Endothelial cell of umbilical vein (primary cell): Measurements from ENCODE around the gene TBC1D4. TPM values are rescaled to one million over a fixed set of nuclear protein-coding genes. Genes with fewer than 3 reads are reported as not detected.

Experiments used
- BruUV-seq: library from RNA; stranded (reverse); fragments of 400-500 nt; replicated peaks from 2 replicates; lab custom pipeline; 2021; lab: Mats Ljungman, UMichigan
- CTCF ChIA-PET: fragments of 300-600, 350-600 bp; sonication (Branson Sonifier 250); formaldehyde crosslinking; loops from one replicate; lab custom pipeline; 2021; ENCODE audit warnings: antibody characterized with exemption, inconsistent platforms; lab: Charles Lee
- POLR2A ChIA-PET: fragments of 300-600, 350-600 bp; sonication (Branson Sonifier 250); formaldehyde crosslinking; loops from one replicate; lab custom pipeline; 2021; ENCODE audit warnings: antibody characterized with exemption, inconsistent platforms; lab: Charles Lee
- DNase-seq: peaks from one replicate; pipeline ENCODE4 v3.0.0-alpha.2; 2011; ENCODE audit warnings: low read depth, low spot score
- FAIRE-seq: peaks from 2 replicates; lab custom pipeline; 2011; peaks lifted over from hg19 to GRCh38; lab: Jason Lieb, UNC
- H2AFZ ChIP-seq: 2 replicates; pipeline ENCODE4 v1.6.0; 2012; ENCODE audit warnings: low read depth, low read length, control low read depth, inconsistent platforms
- H3K27ac ChIP-seq: 2 replicates; pipeline ENCODE4 v1.5.1; 2011; ENCODE audit warnings: low read depth, mild to moderate bottlenecking, control low read depth, low read length, moderate library complexity; ENCODE audit not compliant: insufficient read depth
- H3K27me3 ChIP-seq, 2 experiments: 2 replicates each; pipeline versions ENCODE4 v1.6.0 to v1.6.1; 2011; ENCODE audit warnings: low read length in 2 of 2, mixed read lengths in 1 of 2; ENCODE audit not compliant: control insufficient read depth in 2 of 2, insufficient read depth in 2 of 2
- H3K36me3 ChIP-seq, 2 experiments: 2 replicates in 1 of 2; 3 replicates in 1 of 2; pipeline ENCODE4 v1.5.1; 2011; ENCODE audit warnings: low read length in 2 of 2, mild to moderate bottlenecking in 1 of 2, moderate library complexity in 1 of 2; ENCODE audit not compliant: control insufficient read depth in 2 of 2, insufficient read depth in 2 of 2; ENCODE audit errors: extremely low read depth in 1 of 2
- H3K4me1 ChIP-seq: 3 replicates; pipeline ENCODE4 v1.5.1; 2011; ENCODE audit warnings: mild to moderate bottlenecking, low read length; ENCODE audit not compliant: control insufficient read depth, insufficient read depth; ENCODE audit errors: extremely low read depth
- H3K4me2 ChIP-seq: 2 replicates; pipeline ENCODE4 v1.6.1; 2011; ENCODE audit warnings: low read length, control low read depth, mixed read lengths; ENCODE audit not compliant: insufficient read depth
- H3K4me3 ChIP-seq, 3 experiments: fragments of 200-600 bp in 1 of 3; sonication (generic), shearing (Covaris generic) in 1 of 3; replicated peaks in 1 of 3; 2 replicates each; pipeline ENCODE4 v1.5.1; 2011 to 2016; ENCODE audit warnings: control low read depth in 3 of 3, low read length in 3 of 3, mild to moderate bottlenecking in 2 of 3, inconsistent platforms in 1 of 3, low read depth in 1 of 3, moderate library complexity in 1 of 3; ENCODE audit not compliant: insufficient read depth in 1 of 3
- H3K79me2 ChIP-seq: 2 replicates; pipeline ENCODE4 v1.6.0; 2012; ENCODE audit warnings: low read length, inconsistent platforms; ENCODE audit not compliant: control insufficient read depth, insufficient read depth
- H3K9ac ChIP-seq: replicated peaks from 2 replicates; pipeline ENCODE3; 2011; ENCODE audit warnings: low read length, control low read depth; ENCODE audit not compliant: insufficient read depth; ENCODE audit errors: extremely low read depth
- H3K9me1 ChIP-seq: replicated peaks from 3 replicates; pipeline ENCODE4 v1.6.0; 2011; ENCODE audit warnings: mild to moderate bottlenecking, low read length; ENCODE audit not compliant: control insufficient read depth, insufficient read depth; ENCODE audit errors: extremely low read depth
- H3K9me3 ChIP-seq: replicated peaks from 2 replicates; pipeline ENCODE4 v1.5.1; 2012; ENCODE audit warnings: low read length, inconsistent platforms; ENCODE audit not compliant: control insufficient read depth, insufficient read depth
- H4K20me1 ChIP-seq: replicated peaks from 2 replicates; pipeline ENCODE3; 2011; ENCODE audit warnings: mild to moderate bottlenecking, low read length; ENCODE audit not compliant: control insufficient read depth, insufficient read depth; ENCODE audit errors: extremely low read depth
- CTCF ChIP-seq, 2 donors: IDR thresholded peaks; 1 replicate in 1 of 2; 2 replicates in 1 of 2; pipeline ENCODE4 v1.5.1; 2011; ENCODE audit warnings: low read length in 2 of 2, mild to moderate bottlenecking in 2 of 2, moderate library complexity in 2 of 2, control low read depth in 1 of 2, inconsistent platforms in 1 of 2, low read depth in 1 of 2; ENCODE audit not compliant: insufficient read depth in 1 of 2; ENCODE audit errors: extremely low read depth in 1 of 2
- EZH2 ChIP-seq: IDR thresholded peaks from 2 replicates; pipeline ENCODE4 v1.6.1; 2012; ENCODE audit warnings: borderline replicate concordance, low read depth, mild to moderate bottlenecking, moderate library complexity, low read length, inconsistent platforms; ENCODE audit not compliant: severe bottlenecking
- FOS ChIP-seq: IDR thresholded peaks from 2 replicates; pipeline ENCODE4 v1.6.1; 2011; ENCODE audit warnings: mild to moderate bottlenecking, low read length, moderate library complexity, borderline replicate concordance; ENCODE audit not compliant: insufficient read depth
- GATA2 ChIP-seq: IDR thresholded peaks from 2 replicates; pipeline ENCODE4 v1.7.0; 2011; ENCODE audit warnings: low read depth, mild to moderate bottlenecking, moderate library complexity, mixed read lengths, low read length; ENCODE audit not compliant: insufficient read length, insufficient read depth
- JUN ChIP-seq: IDR thresholded peaks from 2 replicates; pipeline ENCODE4 v1.6.1; 2011; ENCODE audit warnings: borderline replicate concordance, low read depth; ENCODE audit not compliant: insufficient read length, insufficient read depth
- MAX ChIP-seq: IDR thresholded peaks from 2 replicates; pipeline ENCODE4 v1.6.1; 2011; ENCODE audit not compliant: insufficient read depth, insufficient read length
- MYC ChIP-seq: IDR thresholded peaks from one replicate; pipeline ENCODE4 v1.6.1; 2011; ENCODE audit warnings: mild to moderate bottlenecking, low read depth, low read length
- POLR2A ChIP-seq: IDR thresholded peaks from 2 replicates; pipeline ENCODE4 v1.6.1; 2012; ENCODE audit warnings: low read depth, mild to moderate bottlenecking, control low read depth, low read length
- POLR2AphosphoS5 ChIP-seq: IDR thresholded peaks from 2 replicates; pipeline ENCODE4 v1.6.1; 2012; ENCODE audit warnings: low read depth, mild to moderate bottlenecking, control low read depth, low read length, moderate library complexity; ENCODE audit not compliant: insufficient read depth
- dilution Hi-C: fragments of 300-500 bp; cut with MboI; formaldehyde crosslinking; loops from one replicate; pipeline ENCODE4 v1.15.0; 2019; ENCODE audit warnings: low sequenced_read_pairs; ENCODE audit not compliant: extremely low pct_ligation_motif_present
- intact Hi-C: fragments of 100-400 bp; cut with micrococcal nuclease; formaldehyde crosslinking; loops from one replicate; pipeline ENCODE4 v1.10.0; 2022
- polyA plus RNA-seq, 4 experiments: library from polyadenylated mRNA; depleted of rRNA in 3 of 4; stranded (reverse) in 3 of 4; unstranded in 1 of 4; fragments of >200 nt; gene quantifications; 2 replicates each; pipeline versions ENCODE4 v1.2.1 to v1.2.3, GENCODE V29; 2011 to 2012; ENCODE audit warnings: missing spikeins in 1 of 4
- total RNA-seq: library from RNA; stranded (reverse); gene quantifications from 2 replicates; pipeline ENCODE4 v1.2.3, GENCODE V29; 2021

The TBC1D4 gene
- total and polyA plus RNA-seq, 2 donors (not counting 3 experiments of a cell fraction or from before 2014, with no cell fraction given): 58.3 to 81.0 TPM

- H3K36me3 ChIP-seq: no peaks in the 10 kb centered on the region
- no peaks in the 10 kb centered on the region for H4K20me1 ChIP-seq
- FAIRE-seq (no peak), DNase-seq (no peak)
- H3K27me3 ChIP-seq: no peaks in the 10 kb centered on the region
- dilution Hi-C loops (no loop called here), intact Hi-C loops (no loop called here)
- H3K9me1 ChIP-seq: no peaks in the 10 kb centered on the region
- TF ChIP-seq POLR2AphosphoS5 (no peak), GATA2 (no peak), MYC (no peak), CTCF (IDR thresholded peaks at IDR 0.05; ENCODE audit: extremely low read depth in 1 of 2, insufficient read depth in 1 of 2, low read depth in 1 of 2, low read length in 2 of 2) (no peak), JUN (no peak), MAX (no peak), POLR2A (no peak), FOS (no peak), EZH2 (no peak)
- no peak overlapping the region for H3K4me2 ChIP-seq
- BruUV-seq: no TSS peak
- H3K79me2 ChIP-seq: no peaks in the 10 kb centered on the region
- no peak overlapping the region for H2AFZ ChIP-seq
- H3K4me1 ChIP-seq: no peaks in the 10 kb centered on the region
- POLR2A ChIA-PET: interaction anchor here (0.6 kb wide), 1 partner anchor 9 kb away, joined by 3 read pairs; no protein-coding TSS in a partner anchor
- no peaks in the 10 kb centered on the region for H3K9me3 ChIP-seq
- H3K4me3 ChIP-seq: no peak overlapping the region
- H3K9ac ChIP-seq: no peak overlapping the region
- CTCF ChIA-PET: interaction anchor here (0.7 kb wide), 1 partner anchor 26 kb away, joined by 4 read pairs; no protein-coding TSS in a partner anchor
- H3K27ac ChIP-seq: no peak overlapping the region
Measured at GRCh38 chr13:75399168-75399878, 82.6 kb downstream of the TBC1D4 start.
